Natural killer cell treated with Interleukin-12 subunit alpha and Interleukin-12 subunit beta and Interleukin-15 and Interleukin-18, amount 100 ng/mL, for 72 hours (primary cell): ENCODE results near the gene TSPOAP1. TPM values are rescaled to one million over a fixed set of nuclear protein-coding genes. Genes with fewer than 3 reads are reported as not detected.

Experiments
- ATAC-seq, 2 donors: fragments of 150-1000 bp; cut with Tn5 transposase in 1 of 2; sonication (Bioruptor Pico), chemical (Tn5 transposase) in 1 of 2; 2 replicates each; pipeline ENCODE4 v1.10.0; 2021
- DNase-seq: peaks from one replicate; pipeline ENCODE4 v3.0.0; 2022; ENCODE audit warnings: low spot score
- H3K27ac Mint-ChIP-seq, 2 donors: 1 replicate in 1 of 2; 2 replicates in 1 of 2; pipeline ENCODE4 v1.8.0; 2022; ENCODE audit warnings: mixed read lengths in 2 of 2, mild to moderate bottlenecking in 1 of 2, moderate library complexity in 1 of 2
- H3K27me3 Mint-ChIP-seq, 2 donors: 1 replicate in 1 of 2; 2 replicates in 1 of 2; pipeline ENCODE4 v1.8.0; 2022; ENCODE audit warnings: mixed read lengths in 2 of 2
- H3K36me3 Mint-ChIP-seq: one replicate; pipeline ENCODE4 v1.8.0; 2022; ENCODE audit warnings: mixed read lengths
- H3K4me1 Mint-ChIP-seq, 2 donors: 1 replicate in 1 of 2; 2 replicates in 1 of 2; pipeline ENCODE4 v1.8.0; 2022; ENCODE audit warnings: low read depth in 2 of 2, mixed read lengths in 2 of 2, mild to moderate bottlenecking in 1 of 2
- H3K4me3 Mint-ChIP-seq: one replicate; pipeline ENCODE4 v1.8.0; 2022; ENCODE audit warnings: mixed read lengths
- H3K9me3 Mint-ChIP-seq: 2 replicates; pipeline ENCODE4 v1.8.0; 2022; ENCODE audit warnings: mixed read lengths
- total RNA-seq, 2 donors: library from RNA; stranded (reverse); gene quantifications; one replicate each; pipeline ENCODE4 v1.2.3, GENCODE V29; 2022

Gene TSPOAP1
- total RNA-seq, 2 donors from 2014 or later = 54.0 to 82.3 TPM

DNA sequence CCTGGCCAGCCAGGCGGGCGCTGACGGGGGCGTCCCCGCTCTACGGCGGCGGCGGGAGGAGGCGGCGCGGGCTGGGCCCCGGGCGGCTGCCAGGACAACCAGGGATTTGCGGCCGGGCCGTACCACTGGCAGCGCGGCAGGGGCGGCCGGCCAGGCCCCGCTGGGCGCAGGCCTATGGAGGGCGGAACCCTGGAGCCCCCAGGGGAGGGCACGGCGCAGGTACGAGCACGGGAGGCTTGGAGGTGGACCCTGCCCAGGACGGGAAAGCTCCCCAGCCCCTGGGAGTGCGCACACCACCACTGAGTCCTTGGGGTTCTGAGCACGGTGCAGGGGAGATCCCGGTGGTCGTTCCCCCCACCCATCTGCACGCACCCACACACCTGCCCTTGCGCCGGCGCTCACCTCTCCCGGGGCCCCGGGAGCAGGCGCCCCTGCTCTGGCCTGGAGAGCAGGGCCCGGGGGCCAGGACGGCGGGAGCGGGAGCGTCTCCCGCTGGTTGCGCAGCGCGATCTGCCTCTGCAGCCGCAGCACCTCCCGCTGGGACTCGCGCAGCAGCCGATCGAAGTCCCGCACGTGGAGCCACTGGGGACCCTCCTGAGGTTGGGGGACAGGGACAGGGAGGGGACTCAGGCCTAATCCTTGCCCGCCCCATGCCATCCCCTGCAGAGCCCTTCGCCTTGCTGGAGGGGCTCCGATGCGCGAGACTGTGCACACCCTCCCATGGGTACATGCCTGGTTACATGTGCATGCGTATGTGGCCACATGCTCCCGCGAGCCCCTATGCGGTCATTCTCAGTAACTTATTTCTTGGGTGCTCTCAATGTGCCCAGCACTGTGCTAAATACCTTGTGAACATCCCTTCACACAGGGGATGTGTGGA lies 3.9 kb downstream of the TSPOAP1 start:
- Mint-ChIP-seq H3K9me3 (no peaks in the 10 kb centered on the region), H3K27ac (peak overlapping the region; percentile 100), H3K4me1 (peaks cover 57 to 71% of the 10 kb centered on the region in 2 donors), H3K27me3 (no peaks in the 10 kb centered on the region), H3K36me3 (peaks cover 6% of the 10 kb centered on the region), H3K4me3 (peak overlapping the region; percentile 39)
- DNase-seq (no peak), ATAC-seq (no peak)

GRCh38 chr17:58324056-58324408 lies 4.6 kb downstream of the TSPOAP1 start:
- DNase-seq (no peak), ATAC-seq (no peak)
- Mint-ChIP-seq H3K9me3 (no peaks in the 10 kb centered on the region), H3K4me3 (no peak overlapping the region), H3K27ac (peak overlapping the region; percentile 37 to 42), H3K4me1 (peaks cover 50 to 65% of the 10 kb centered on the region in 2 donors), H3K36me3 (peaks cover 6% of the 10 kb centered on the region), H3K27me3 (no peaks in the 10 kb centered on the region)

DNA sequence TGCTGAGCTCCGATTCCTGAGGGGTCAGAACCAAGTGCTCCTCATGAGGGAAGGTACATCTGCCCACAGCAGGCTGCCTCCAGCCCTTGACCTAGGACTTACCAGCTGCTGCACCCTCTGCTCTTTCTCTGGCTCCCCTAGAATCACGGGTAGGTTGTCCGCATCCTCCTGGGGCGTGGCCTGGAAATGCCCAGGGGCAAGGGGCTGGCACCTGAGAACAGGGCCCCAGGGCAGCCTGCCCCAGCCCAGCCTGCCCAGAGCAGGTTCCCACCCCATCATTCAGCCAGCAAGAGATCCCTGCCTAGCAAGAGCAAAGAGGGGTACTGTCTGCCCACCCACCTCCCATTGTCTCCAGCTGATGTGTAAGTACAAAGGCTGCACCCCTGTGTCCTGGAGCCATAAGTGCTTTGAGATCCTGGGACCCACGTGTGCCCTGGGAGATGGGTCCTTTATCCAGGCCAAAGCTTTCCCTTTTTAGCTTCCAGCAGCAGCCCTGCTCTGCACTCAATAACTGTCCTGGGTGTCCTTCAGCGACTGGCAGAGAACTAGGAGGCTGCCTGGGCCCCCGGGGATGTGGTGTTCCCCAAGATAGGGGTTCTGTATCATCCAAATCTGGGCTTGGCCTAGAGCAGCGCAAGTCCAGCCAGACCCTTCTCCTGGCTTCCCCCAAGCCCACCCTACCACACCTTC lies 5.1 kb downstream of the TSPOAP1 start:
- no peak for ATAC-seq
- no peaks in the 10 kb centered on the region for H3K27me3 Mint-ChIP-seq
- peaks cover 45 to 61% of the 10 kb centered on the region in 2 donors for H3K4me1 Mint-ChIP-seq
- H3K27ac Mint-ChIP-seq = peak overlapping the region; percentile 37 to 42
- no peak for DNase-seq
- no peak overlapping the region for H3K4me3 Mint-ChIP-seq
- no peaks in the 10 kb centered on the region for H3K9me3 Mint-ChIP-seq
- H3K36me3 Mint-ChIP-seq = peaks cover 6% of the 10 kb centered on the region

DNA sequence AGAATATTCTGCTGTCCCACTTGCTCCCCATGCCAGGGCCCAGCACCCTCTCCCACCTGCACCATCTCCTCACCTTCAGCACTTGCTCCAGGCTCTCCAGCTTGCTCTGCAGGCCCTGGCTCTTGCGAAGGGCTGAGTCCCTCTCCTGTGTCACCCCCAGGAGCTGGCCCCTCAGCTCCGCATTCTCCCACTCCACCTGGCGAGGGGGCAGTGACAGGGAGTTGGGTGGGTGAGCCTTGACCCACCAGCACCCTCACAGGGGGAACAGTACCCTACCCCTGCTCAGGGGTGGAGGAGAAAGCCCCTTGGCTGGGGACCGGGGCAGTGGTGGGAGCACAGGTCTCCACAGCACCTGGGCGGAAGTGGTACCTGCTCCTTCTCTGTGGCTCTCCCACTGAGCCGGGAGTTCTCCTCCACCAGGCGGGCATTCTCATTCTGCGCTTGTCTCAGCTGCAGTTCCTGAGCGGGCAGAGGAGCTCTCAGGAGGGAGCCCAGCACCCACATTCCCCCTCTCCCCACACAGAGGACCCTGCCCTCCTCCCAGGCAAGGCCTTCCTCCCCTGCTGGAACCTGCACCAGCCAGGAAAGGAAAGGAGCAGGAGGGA lies 5.9 kb downstream of the TSPOAP1 start:
- ATAC-seq (no peak), DNase-seq (no peak)
- Mint-ChIP-seq H3K36me3 (peaks cover 6% of the 10 kb centered on the region), H3K27ac (peak overlapping the region; percentile 57 to 86), H3K9me3 (no peaks in the 10 kb centered on the region), H3K27me3 (no peaks in the 10 kb centered on the region), H3K4me3 (no peak overlapping the region), H3K4me1 (peaks cover 38 to 59% of the 10 kb centered on the region in 2 donors)

DNA sequence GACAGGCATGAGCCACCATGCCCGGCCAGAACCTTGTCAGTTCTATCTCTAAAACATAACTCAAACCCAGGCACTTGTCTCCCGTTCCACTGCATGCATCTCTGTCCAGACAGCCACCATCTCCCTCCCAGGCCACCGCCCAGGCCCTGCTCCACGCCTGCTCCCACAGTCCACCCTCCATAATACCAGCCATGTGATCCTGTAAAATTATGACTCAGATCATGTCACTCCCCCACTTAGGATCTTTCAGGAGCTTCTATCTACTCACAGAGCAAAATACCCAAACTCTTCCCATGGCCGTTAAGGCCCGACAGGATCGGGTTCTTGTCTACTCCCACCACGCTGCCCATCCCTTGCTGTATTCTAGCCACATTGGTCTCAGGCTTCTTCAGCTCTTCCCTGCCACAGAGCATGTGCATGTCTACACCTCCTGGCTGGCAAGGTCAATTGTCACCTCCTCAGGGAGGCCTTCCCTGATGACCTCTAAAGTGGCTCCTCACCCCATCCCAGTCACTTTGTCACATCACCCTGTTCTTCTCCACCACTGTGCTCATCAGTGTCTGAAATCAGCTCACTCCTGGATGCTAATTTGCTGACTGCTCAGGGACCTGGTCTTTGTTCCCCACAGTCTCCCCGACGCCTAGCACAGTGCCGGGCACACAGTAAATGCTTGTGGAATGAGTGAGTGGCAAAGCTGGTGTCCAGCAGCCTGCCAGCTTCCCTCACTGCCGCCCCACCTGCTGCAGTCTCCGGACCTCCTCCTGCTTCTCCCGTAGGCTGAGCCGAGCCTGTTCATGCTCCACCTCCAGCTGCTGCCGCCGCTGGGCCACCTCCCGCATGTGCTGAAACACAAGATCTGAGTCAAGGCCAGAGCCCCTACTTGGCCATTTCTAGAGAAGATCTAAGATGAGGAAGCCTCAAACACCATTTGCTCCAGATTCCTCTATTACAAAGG lies 6.7 kb downstream of the TSPOAP1 start:
- H3K27ac Mint-ChIP-seq = peak overlapping the region; percentile 57 to 86
- no peaks in the 10 kb centered on the region for H3K27me3 Mint-ChIP-seq
- ATAC-seq (no peak), DNase-seq (no peak)
- H3K4me3 Mint-ChIP-seq = no peak overlapping the region
- peaks cover 6% of the 10 kb centered on the region for H3K36me3 Mint-ChIP-seq
- H3K9me3 Mint-ChIP-seq = no peaks in the 10 kb centered on the region
- H3K4me1 Mint-ChIP-seq = peaks cover 36 to 60% of the 10 kb centered on the region in 2 donors

DNA sequence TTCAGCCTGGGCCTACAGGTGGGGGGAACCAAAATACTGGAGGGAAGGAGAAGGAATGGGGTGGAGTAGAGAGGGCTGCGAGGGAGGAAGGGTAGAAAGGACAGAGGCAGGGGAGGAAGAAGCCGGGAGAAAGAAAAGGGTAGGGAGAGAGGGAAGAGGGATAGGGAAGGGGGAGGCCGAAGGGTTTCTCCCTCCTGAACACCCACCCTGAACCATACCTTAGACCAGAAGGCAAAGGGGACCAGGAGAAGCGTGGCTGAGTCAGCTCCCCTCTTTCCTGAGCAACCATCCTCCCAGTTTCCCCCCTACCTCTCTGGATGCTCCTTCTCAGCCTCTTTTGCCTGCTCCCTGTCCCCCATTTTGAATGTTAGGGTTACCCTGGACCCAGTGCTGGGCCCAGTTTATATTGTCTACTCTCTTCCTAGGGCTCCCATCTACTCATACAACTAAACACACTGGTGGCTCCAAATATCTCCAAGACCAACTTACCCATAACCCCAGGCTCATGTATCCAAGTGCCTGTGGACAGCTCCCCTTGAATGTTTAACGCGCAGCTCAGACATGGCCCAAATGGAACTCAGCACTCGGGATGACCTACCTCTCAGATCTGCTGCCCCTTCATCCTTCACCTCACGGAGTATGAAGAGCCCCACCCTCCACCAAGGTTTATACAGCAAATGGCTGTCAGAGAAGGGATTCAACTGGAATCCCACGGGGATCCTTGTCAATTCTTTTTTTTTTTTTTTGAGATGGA lies 7.8 kb downstream of the TSPOAP1 start:
- Mint-ChIP-seq H3K27me3 (no peaks in the 10 kb centered on the region), H3K9me3 (no peaks in the 10 kb centered on the region), H3K4me3 (no peak overlapping the region), H3K4me1 (peaks cover 28 to 49% of the 10 kb centered on the region in 2 donors), H3K27ac (peak overlapping the region; percentile 32 to 57), H3K36me3 (peaks cover 6% of the 10 kb centered on the region)
- DNase-seq (no peak), ATAC-seq (no peak)

DNA sequence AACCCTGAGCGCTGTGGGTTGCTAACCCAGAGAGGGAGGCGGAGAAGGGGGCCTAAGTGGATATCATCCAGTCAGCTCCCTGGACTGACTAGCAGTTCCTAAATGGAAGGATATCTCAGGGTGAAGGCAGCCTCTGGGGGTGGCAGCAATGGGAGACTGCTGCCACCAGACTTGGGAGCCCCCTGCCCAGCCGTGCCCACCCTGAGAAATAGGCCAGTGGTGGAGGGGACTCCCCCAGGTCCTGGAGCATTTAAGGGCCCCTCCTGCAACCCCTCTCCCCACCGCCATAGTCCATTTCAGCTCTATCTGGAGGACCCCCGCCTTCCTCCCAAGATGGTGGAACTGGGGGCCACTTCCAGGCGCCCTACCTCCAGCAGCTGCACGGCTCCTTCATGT lies 8.4 kb downstream of the TSPOAP1 start:
- Mint-ChIP-seq H3K4me3 (no peak overlapping the region), H3K4me1 (peaks cover 27 to 51% of the 10 kb centered on the region in 2 donors), H3K36me3 (peaks cover 6% of the 10 kb centered on the region), H3K27ac (peak overlapping the region in 1 of 2 donors; percentile 45), H3K9me3 (no peaks in the 10 kb centered on the region), H3K27me3 (no peaks in the 10 kb centered on the region)
- ATAC-seq = no peak
- no peak for DNase-seq

GRCh38 chr17:58319173-58320162 lies 9.1 kb downstream of the TSPOAP1 start:
- peak overlapping the region; percentile 45 to 65 for H3K27ac Mint-ChIP-seq
- H3K4me1 Mint-ChIP-seq = peaks cover 25 to 48% of the 10 kb centered on the region in 2 donors
- H3K9me3 Mint-ChIP-seq = no peaks in the 10 kb centered on the region
- no peak overlapping the region for H3K4me3 Mint-ChIP-seq
- H3K36me3 Mint-ChIP-seq = peaks cover 9% of the 10 kb centered on the region
- H3K27me3 Mint-ChIP-seq = no peaks in the 10 kb centered on the region
- DNase-seq (peak; percentile 55), ATAC-seq (no peak)

- no peak for DNase-seq
- no peak for ATAC-seq
- Mint-ChIP-seq H3K4me1 (peaks cover 29 to 47% of the 10 kb centered on the region in 2 donors), H3K36me3 (peaks cover 17% of the 10 kb centered on the region), H3K4me3 (no peak overlapping the region), H3K9me3 (no peaks in the 10 kb centered on the region), H3K27me3 (no peaks in the 10 kb centered on the region), H3K27ac (peak overlapping the region; percentile 65 to 85)
Observed at GRCh38 chr17:58318627-58319172, 9.9 kb downstream of the TSPOAP1 start.

GRCh38 chr17:58318065-58318481 lies 10.5 kb downstream of the TSPOAP1 start:
- ATAC-seq = no peak
- Mint-ChIP-seq H3K27ac (peak overlapping the region; percentile 65 to 85), H3K4me1 (peaks cover 29 to 43% of the 10 kb centered on the region in 2 donors), H3K4me3 (no peak overlapping the region), H3K9me3 (no peaks in the 10 kb centered on the region), H3K36me3 (peaks cover 19% of the 10 kb centered on the region), H3K27me3 (no peaks in the 10 kb centered on the region)
- DNase-seq = peak; percentile 57

DNA sequence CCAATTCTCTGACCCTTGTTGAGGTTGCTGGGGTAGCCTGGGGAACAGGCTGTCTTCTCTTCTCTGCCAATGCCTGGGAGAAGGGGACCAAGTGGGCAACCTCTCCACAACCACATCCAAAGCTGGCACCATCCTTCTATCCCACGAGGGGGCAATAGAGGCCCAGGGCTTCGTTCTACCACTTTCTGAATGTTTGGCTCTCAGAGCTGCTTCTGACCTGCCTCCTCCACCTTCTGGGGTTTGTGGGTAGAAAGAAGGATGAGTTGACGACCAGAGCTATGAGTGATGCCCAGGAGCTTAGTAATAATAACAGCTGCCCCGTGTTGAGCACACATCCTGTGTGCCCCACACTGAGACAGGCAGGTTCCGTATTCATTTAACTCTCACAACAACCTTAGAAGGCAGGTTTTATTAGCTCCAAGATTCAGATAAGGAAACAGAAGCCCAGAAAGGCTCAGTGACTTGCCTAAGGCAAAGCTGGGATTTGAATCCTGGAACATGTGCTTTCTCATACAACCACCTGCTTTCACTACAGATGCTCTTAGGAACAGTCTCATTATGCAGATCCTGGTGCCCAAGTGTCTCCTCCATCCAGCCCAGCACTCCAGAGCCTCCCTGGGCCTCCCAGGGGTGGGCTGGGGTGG lies 11.1 kb downstream of the TSPOAP1 start:
- H3K27me3 Mint-ChIP-seq = no peaks in the 10 kb centered on the region
- DNase-seq (peak; percentile 79), ATAC-seq (peak; percentile 88 to 97)
- no peak overlapping the region for H3K4me3 Mint-ChIP-seq
- no peaks in the 10 kb centered on the region for H3K9me3 Mint-ChIP-seq
- peaks cover 27 to 41% of the 10 kb centered on the region in 2 donors for H3K4me1 Mint-ChIP-seq
- peaks cover 19% of the 10 kb centered on the region for H3K36me3 Mint-ChIP-seq
- H3K27ac Mint-ChIP-seq = peak overlapping the region; percentile 65 to 85
